Measurements from ENCODE around the gene UMODL1.

DNA sequence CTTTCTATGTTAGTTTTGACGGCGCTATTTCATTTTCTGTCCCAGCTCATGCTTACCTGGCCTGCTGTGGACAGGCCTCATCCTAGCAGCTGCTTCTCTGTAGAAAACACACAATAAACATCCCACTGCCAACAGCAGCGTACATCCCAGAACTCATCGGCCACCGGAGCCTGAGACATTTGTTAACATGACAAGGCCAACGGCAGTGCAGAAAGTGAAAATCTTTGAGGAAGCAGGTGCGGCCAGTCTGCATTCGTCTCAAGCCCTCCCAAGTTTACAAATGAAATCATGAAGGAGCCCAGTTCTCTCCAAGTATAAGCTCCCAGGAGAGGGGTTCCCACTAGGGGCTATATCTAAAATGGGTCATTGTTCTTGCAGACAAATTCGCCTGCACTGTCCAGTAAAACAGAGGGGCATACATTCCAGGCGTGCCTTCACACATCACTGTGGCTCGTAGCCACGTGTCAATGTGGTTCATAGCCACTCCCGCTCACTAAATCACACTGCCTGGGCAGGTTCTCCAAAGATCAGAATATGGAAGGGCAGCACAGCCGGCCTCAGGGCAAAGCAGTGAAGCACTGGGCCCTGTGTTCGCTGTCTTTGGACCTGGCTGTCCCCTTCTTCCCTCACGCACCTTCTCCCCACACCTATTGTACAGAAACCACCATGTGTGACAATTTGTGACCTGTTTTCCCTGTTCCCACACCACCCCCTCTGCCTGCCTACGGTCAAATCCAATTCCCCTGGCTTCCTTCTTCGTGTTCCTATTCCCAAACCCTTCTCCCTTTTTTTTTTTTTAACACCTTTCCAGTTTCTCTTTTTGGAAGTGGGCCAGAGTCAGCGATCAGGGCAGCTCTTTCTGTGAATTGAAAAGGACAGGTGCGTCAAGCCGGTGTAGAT is 120.8 kb downstream of the UMODL1 start:
- TF ChIP-seq JUND (IDR thresholded peaks at IDR 0.05; ENCODE audit: low read depth, low read length) (no peak), CHD2 (IDR thresholded peaks at IDR 0.05; ENCODE audit: borderline replicate concordance, low read depth, low read length) (no peak), FOXK2 (IDR thresholded peaks at IDR 0.05) (no peak), BRCA1 (IDR thresholded peaks at IDR 0.05; ENCODE audit: low read depth, low read length) (no peak)
- TF ChIP-seq, protein P1, sequence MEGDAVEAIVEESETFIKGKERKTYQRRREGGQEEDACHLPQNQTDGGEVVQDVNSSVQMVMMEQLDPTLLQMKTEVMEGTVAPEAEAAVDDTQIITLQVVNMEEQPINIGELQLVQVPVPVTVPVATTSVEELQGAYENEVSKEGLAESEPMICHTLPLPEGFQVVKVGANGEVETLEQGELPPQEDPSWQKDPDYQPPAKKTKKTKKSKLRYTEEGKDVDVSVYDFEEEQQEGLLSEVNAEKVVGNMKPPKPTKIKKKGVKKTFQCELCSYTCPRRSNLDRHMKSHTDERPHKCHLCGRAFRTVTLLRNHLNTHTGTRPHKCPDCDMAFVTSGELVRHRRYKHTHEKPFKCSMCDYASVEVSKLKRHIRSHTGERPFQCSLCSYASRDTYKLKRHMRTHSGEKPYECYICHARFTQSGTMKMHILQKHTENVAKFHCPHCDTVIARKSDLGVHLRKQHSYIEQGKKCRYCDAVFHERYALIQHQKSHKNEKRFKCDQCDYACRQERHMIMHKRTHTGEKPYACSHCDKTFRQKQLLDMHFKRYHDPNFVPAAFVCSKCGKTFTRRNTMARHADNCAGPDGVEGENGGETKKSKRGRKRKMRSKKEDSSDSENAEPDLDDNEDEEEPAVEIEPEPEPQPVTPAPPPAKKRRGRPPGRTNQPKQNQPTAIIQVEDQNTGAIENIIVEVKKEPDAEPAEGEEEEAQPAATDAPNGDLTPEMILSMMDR (IDR thresholded peaks at IDR 0.05 in 2 of 3, conservative IDR thresholded peaks at IDR 0.05 in 1 of 3; ENCODE audit: control insufficient read depth in 2 of 3, extremely low read depth in 1 of 3, insufficient read depth in 1 of 3, low read depth in 3 of 3, low read length in 3 of 3): no peak
- TF ChIP-seq, protein P2, sequence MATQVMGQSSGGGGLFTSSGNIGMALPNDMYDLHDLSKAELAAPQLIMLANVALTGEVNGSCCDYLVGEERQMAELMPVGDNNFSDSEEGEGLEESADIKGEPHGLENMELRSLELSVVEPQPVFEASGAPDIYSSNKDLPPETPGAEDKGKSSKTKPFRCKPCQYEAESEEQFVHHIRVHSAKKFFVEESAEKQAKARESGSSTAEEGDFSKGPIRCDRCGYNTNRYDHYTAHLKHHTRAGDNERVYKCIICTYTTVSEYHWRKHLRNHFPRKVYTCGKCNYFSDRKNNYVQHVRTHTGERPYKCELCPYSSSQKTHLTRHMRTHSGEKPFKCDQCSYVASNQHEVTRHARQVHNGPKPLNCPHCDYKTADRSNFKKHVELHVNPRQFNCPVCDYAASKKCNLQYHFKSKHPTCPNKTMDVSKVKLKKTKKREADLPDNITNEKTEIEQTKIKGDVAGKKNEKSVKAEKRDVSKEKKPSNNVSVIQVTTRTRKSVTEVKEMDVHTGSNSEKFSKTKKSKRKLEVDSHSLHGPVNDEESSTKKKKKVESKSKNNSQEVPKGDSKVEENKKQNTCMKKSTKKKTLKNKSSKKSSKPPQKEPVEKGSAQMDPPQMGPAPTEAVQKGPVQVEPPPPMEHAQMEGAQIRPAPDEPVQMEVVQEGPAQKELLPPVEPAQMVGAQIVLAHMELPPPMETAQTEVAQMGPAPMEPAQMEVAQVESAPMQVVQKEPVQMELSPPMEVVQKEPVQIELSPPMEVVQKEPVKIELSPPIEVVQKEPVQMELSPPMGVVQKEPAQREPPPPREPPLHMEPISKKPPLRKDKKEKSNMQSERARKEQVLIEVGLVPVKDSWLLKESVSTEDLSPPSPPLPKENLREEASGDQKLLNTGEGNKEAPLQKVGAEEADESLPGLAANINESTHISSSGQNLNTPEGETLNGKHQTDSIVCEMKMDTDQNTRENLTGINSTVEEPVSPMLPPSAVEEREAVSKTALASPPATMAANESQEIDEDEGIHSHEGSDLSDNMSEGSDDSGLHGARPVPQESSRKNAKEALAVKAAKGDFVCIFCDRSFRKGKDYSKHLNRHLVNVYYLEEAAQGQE (IDR thresholded peaks at IDR 0.05; ENCODE audit: low read depth, low read length): no peak
- TF ChIP-seq, protein P3, sequence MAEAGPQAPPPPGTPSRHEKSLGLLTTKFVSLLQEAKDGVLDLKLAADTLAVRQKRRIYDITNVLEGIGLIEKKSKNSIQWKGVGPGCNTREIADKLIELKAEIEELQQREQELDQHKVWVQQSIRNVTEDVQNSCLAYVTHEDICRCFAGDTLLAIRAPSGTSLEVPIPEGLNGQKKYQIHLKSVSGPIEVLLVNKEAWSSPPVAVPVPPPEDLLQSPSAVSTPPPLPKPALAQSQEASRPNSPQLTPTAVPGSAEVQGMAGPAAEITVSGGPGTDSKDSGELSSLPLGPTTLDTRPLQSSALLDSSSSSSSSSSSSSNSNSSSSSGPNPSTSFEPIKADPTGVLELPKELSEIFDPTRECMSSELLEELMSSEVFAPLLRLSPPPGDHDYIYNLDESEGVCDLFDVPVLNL (IDR thresholded peaks at IDR 0.05; ENCODE audit: low read depth, low read length): no peak

Measured in GM12878 (cell line).